MCF 10A (cell line): ENCODE data around the gene SULT1C4. TPM values are rescaled to one million over a fixed set of nuclear protein-coding genes. Genes with fewer than 3 reads are reported as not detected.

Experiments
- BruUV-seq: library from RNA; stranded (reverse); fragments of 400-500 nt; replicated peaks from 2 replicates; lab custom pipeline; 2021; lab: Mats Ljungman, UMichigan
- CTCF ChIA-PET: fragments of 300-600 bp; sonication (Branson Sonifier 250); formaldehyde crosslinking; extraction: SDS; loops from one replicate; lab custom pipeline; 2021; ENCODE audit warnings: antibody characterized with exemption, inconsistent platforms; lab: Yijun Ruan, JAX
- POLR2A ChIA-PET: fragments of 300-600, 350-650 bp; sonication (Branson Sonifier 250); formaldehyde crosslinking; extraction: SDS; loops from one replicate; lab custom pipeline; 2020; ENCODE audit warnings: antibody characterized with exemption, inconsistent platforms; lab: Yijun Ruan, JAX
- DNase-seq: peaks from one replicate; pipeline ENCODE4 v3.0.0-alpha.2; 2018; ENCODE audit not compliant: unreplicated experiment
- H3K27ac Mint-ChIP-seq: one replicate; pipeline ENCODE4 v1.8.0; 2022; ENCODE audit warnings: mild to moderate bottlenecking, low read depth, mixed read lengths; ENCODE audit not compliant: unreplicated experiment
- H3K27me3 Mint-ChIP-seq: one replicate; pipeline ENCODE4 v1.8.0; 2022; ENCODE audit warnings: mixed read lengths; ENCODE audit not compliant: insufficient read depth, unreplicated experiment
- H3K36me3 Mint-ChIP-seq: one replicate; pipeline ENCODE4 v1.8.0; 2022; ENCODE audit warnings: mild to moderate bottlenecking, moderate library complexity, mixed read lengths; ENCODE audit not compliant: insufficient read depth, unreplicated experiment
- H3K4me1 Mint-ChIP-seq: one replicate; pipeline ENCODE4 v1.8.0; 2022; ENCODE audit warnings: mixed read lengths; ENCODE audit not compliant: insufficient read depth, unreplicated experiment
- H3K4me3 Mint-ChIP-seq: one replicate; pipeline ENCODE4 v1.8.0; 2022; ENCODE audit warnings: mild to moderate bottlenecking, moderate library complexity, mixed read lengths; ENCODE audit not compliant: unreplicated experiment
- H3K9me3 Mint-ChIP-seq: one replicate; pipeline ENCODE4 v1.8.0; 2022; ENCODE audit warnings: mixed read lengths; ENCODE audit not compliant: unreplicated experiment
- CTCF ChIP-seq: fragments of 200-600 bp; IDR thresholded peaks from one replicate; pipeline ENCODE4 v1.8.0; 2022; ENCODE audit warnings: antibody characterized with exemption, mild to moderate bottlenecking; ENCODE audit not compliant: unreplicated experiment
- intact Hi-C: fragments of 100-400 bp; cut with micrococcal nuclease; formaldehyde crosslinking; loops from 2 replicates; pipeline ENCODE4 v1.14.1; 2022
- total RNA-seq: library from RNA; stranded (reverse); gene quantifications from 2 replicates; pipeline ENCODE4 v1.2.3, GENCODE V29; 2022

SULT1C4 gene
- total RNA-seq, 1 experiment from 2014 or later, result not detected

GRCh38 chr2:108360776-108361468, 16.8 kb upstream of the SULT1C4 start:
- Mint-ChIP-seq H3K27me3 (no peaks in the 10 kb centered on the region), H3K4me3 (no peak overlapping the region), H3K9me3 (no peaks in the 10 kb centered on the region), H3K36me3 (peaks cover 11% of the 10 kb centered on the region), H3K27ac (no peak overlapping the region), H3K4me1 (peaks cover 16% of the 10 kb centered on the region)
- no TSS peak for BruUV-seq
- no peak for TF ChIP-seq CTCF
- intact Hi-C loops, result no loop called here
- ChIA-PET POLR2A (interaction anchor here (0.9 to 3.2 kb wide), 2 partner anchors 9 to 87 kb away, joined by 3 to 17 read pairs; partner anchors contain the start of gene GCC2), CTCF (interaction anchor here (0.8 to 1.4 kb wide), 2 partner anchors 223 to 276 kb away, joined by 3 to 4 read pairs; no protein-coding TSS in a partner anchor)
- no peak for DNase-seq

GRCh38 chr2:108363024-108363907, 14.5 kb upstream of the SULT1C4 start:
- no peak for TF ChIP-seq CTCF
- H3K27ac Mint-ChIP-seq, result peak overlapping the region; percentile 64
- H3K4me3 Mint-ChIP-seq, result no peak overlapping the region
- intact Hi-C loops, result no loop called here
- DNase-seq, result peak; percentile 18
- no peaks in the 10 kb centered on the region for H3K9me3 Mint-ChIP-seq
- BruUV-seq, result no TSS peak
- CTCF ChIA-PET, result interaction anchor here (0.6 to 1.8 kb wide), 6 partner anchors 12 to 1147 kb away, joined by 3 to 4 read pairs (median 3); no protein-coding TSS in a partner anchor
- H3K4me1 Mint-ChIP-seq, result peaks cover 25% of the 10 kb centered on the region
- POLR2A ChIA-PET, result interaction anchor here (0.8 to 3.2 kb wide), 2 partner anchors 47 to 85 kb away, joined by 3 to 17 read pairs; partner anchors contain the start of gene GCC2
- H3K36me3 Mint-ChIP-seq, result peaks cover 11% of the 10 kb centered on the region
- H3K27me3 Mint-ChIP-seq, result no peaks in the 10 kb centered on the region

GRCh38 chr2:108363908-108364225, 13.9 kb upstream of the SULT1C4 start:
- H3K9me3 Mint-ChIP-seq, result no peaks in the 10 kb centered on the region
- CTCF ChIA-PET, result interaction anchor here (1.0 kb wide), 1 partner anchor 13 kb away, joined by 3 read pairs; no protein-coding TSS in a partner anchor

More at GRCh38 chr2:108363908-108364225, 13.9 kb upstream of the SULT1C4 start:
- POLR2A ChIA-PET, result interaction anchor here (3.2 kb wide), 1 partner anchor 84 kb away, joined by 17 read pairs; the partner anchor contains the start of gene GCC2
- Mint-ChIP-seq H3K27me3 (no peaks in the 10 kb centered on the region), H3K4me3 (no peak overlapping the region), H3K27ac (peak overlapping the region; percentile 51), H3K36me3 (peaks cover 11% of the 10 kb centered on the region), H3K4me1 (peaks cover 25% of the 10 kb centered on the region)
- BruUV-seq, result no TSS peak
- TF ChIP-seq CTCF, result no peak
- DNase-seq, result no peak
- intact Hi-C loops, result no loop called here
